ENCODE results near the gene UNC45A.
"Not testable (repeated sequence)": the region's sequence is repeated elsewhere in the genome, so short reads cannot be mapped to it uniquely, and the experiment has no call there.

DNA sequence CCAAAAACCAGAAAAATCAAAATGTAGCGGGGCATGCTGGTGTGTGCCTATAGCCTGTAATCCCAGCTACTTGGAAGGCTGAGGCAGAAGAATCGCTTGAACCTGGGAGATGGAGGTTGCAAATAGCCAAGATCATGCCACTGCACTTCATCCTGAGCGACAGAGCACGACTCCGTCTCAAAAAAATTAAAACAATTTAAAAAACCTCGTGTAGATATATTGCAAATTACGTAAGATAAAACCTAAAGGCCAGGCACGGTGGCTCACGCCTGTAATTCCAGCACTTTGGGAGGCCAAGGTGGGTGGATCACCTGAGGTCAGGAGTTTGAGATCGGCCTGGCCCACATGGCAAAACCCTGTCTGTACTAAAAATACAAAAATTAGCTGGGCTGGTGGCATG, 8.3 kb upstream of the UNC45A start:
- TF ChIP-seq POLR2A (IDR thresholded peaks at IDR 0.05) = not testable (repeated sequence)
- TF ChIP-seq, protein P1, sequence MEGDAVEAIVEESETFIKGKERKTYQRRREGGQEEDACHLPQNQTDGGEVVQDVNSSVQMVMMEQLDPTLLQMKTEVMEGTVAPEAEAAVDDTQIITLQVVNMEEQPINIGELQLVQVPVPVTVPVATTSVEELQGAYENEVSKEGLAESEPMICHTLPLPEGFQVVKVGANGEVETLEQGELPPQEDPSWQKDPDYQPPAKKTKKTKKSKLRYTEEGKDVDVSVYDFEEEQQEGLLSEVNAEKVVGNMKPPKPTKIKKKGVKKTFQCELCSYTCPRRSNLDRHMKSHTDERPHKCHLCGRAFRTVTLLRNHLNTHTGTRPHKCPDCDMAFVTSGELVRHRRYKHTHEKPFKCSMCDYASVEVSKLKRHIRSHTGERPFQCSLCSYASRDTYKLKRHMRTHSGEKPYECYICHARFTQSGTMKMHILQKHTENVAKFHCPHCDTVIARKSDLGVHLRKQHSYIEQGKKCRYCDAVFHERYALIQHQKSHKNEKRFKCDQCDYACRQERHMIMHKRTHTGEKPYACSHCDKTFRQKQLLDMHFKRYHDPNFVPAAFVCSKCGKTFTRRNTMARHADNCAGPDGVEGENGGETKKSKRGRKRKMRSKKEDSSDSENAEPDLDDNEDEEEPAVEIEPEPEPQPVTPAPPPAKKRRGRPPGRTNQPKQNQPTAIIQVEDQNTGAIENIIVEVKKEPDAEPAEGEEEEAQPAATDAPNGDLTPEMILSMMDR (IDR thresholded peaks at IDR 0.05 in 8 of 11, conservative IDR thresholded peaks at IDR 0.05 in 3 of 11) = not testable (repeated sequence)
